GM12891 (cell line): ENCODE data around the gene SPAG7.

Experiments used
- POLR2A ChIP-seq: IDR thresholded peaks from 2 replicates; pipeline ENCODE4 v1.6.1; 2011; ENCODE audit warnings: low read depth, low read length, control low read depth
- POLR2AphosphoS5 ChIP-seq: IDR thresholded peaks from 2 replicates; pipeline ENCODE4 v1.6.1; 2011; ENCODE audit warnings: low read depth, low read length, control low read depth
- SPI1 ChIP-seq: IDR thresholded peaks from 2 replicates; pipeline ENCODE4 v1.6.1; 2011; ENCODE audit warnings: low read depth, low read length, control low read depth
- TAF1 ChIP-seq: IDR thresholded peaks from 2 replicates; pipeline ENCODE4 v1.6.1; 2011; ENCODE audit warnings: low read depth, low read length, control low read depth

DNA sequence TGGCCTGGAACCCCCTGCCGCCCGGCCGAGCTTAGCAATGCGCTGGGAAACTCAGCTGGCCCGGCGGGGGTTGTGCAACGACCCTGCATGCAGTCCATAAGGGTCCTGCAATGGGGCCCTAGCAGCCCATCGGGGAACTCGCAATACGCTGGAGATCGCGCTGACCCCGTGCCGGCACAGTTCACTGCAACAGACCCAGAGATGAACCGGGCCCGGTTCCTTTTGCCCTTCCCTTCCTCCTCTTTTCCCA, 28.1 kb downstream of the SPAG7 start:
- no peak for TF ChIP-seq TAF1
- TF ChIP-seq POLR2AphosphoS5, result no peak
- no peak for TF ChIP-seq POLR2A
- TF ChIP-seq SPI1, result no peak
